Measurements from ENCODE around the gene ARF3. TPM values are rescaled to one million over a fixed set of nuclear protein-coding genes. Genes with fewer than 3 reads are reported as not detected.

The ARF3 gene
- total RNA-seq, 1 experiment from 2014 or later: 178 TPM

- in situ Hi-C loops (cut with HindIII; ENCODE audit: low pct_unique_long_range_greater_than_20kb, low sequenced_read_pairs): no loop called here
- DNase-seq (ENCODE audit: low read depth): no peak
Observed at GRCh38 chr12:48903363-48903981, 53.8 kb downstream of the ARF3 start.

GRCh38 chr12:48901278-48901677 lies 56.0 kb downstream of the ARF3 start:
- no peak for DNase-seq (ENCODE audit: low read depth)
- in situ Hi-C loops (cut with HindIII; ENCODE audit: low pct_unique_long_range_greater_than_20kb, low sequenced_read_pairs): no loop called here

GRCh38 chr12:48899651-48900050 lies 57.6 kb downstream of the ARF3 start:
- no peak for DNase-seq (ENCODE audit: low read depth)
- in situ Hi-C loops (cut with HindIII; ENCODE audit: low pct_unique_long_range_greater_than_20kb, low sequenced_read_pairs): no loop called here

GRCh38 chr12:48894271-48894670 lies 63.0 kb downstream of the ARF3 start:
- in situ Hi-C loops (cut with HindIII; ENCODE audit: low pct_unique_long_range_greater_than_20kb, low sequenced_read_pairs): no loop called here
- DNase-seq (ENCODE audit: low read depth): no peak

GRCh38 chr12:48890657-48891418 lies 66.4 kb downstream of the ARF3 start:
- in situ Hi-C loops (cut with HindIII; ENCODE audit: low pct_unique_long_range_greater_than_20kb, low sequenced_read_pairs): no loop called here

GRCh38 chr12:48889679-48890078 lies 67.6 kb downstream of the ARF3 start:
- DNase-seq (ENCODE audit: low read depth): no peak
- in situ Hi-C loops (cut with HindIII; ENCODE audit: low pct_unique_long_range_greater_than_20kb, low sequenced_read_pairs): no loop called here

More at GRCh38 chr12:48890657-48891418, 66.4 kb downstream of the ARF3 start:
- DNase-seq (ENCODE audit: low read depth): peak; percentile 61

Other genes starting within 250 kb of the ARF3 start
- 21.8 and 21.9 TPM in 2 replicates for gene CCNT1, start 240.8 kb downstream of the ARF3 start, total RNA-seq (2014; rRNA removed; shearing (Covaris generic); ENCODE audit: low replicate concordance)
- gene ADCY6, start 168.4 kb downstream of the ARF3 start, total RNA-seq (2014; rRNA removed; shearing (Covaris generic); ENCODE audit: low replicate concordance): 65.4 and 76.6 TPM in 2 replicates
- 27.9 and 32.8 TPM in 2 replicates for gene CACNB3, start 139.0 kb downstream of the ARF3 start, total RNA-seq (2014; rRNA removed; shearing (Covaris generic); ENCODE audit: low replicate concordance)
- gene DDX23, start 105.3 kb downstream of the ARF3 start, total RNA-seq (2014; rRNA removed; shearing (Covaris generic); ENCODE audit: low replicate concordance): 89.5 and 94.4 TPM in 2 replicates
- 0.57 and 0.96 TPM in 2 replicates for gene RND1, start 91.6 kb downstream of the ARF3 start, total RNA-seq (2014; rRNA removed; shearing (Covaris generic); ENCODE audit: low replicate concordance)
- gene FKBP11, start 32.0 kb downstream of the ARF3 start, total RNA-seq (2014; rRNA removed; shearing (Covaris generic); ENCODE audit: low replicate concordance): 20.0 and 31.6 TPM in 2 replicates
- gene WNT10B, start 14.2 kb upstream of the ARF3 start, total RNA-seq (2014; rRNA removed; shearing (Covaris generic); ENCODE audit: low replicate concordance): 1.1 TPM in 1 of 2 replicates, not detected in the other
- gene WNT1, start 20.8 kb upstream of the ARF3 start, total RNA-seq (2014; rRNA removed; shearing (Covaris generic); ENCODE audit: low replicate concordance): not detected in 2 replicates
- not detected in 2 replicates for gene DDN, start 41.9 kb upstream of the ARF3 start, total RNA-seq (2014; rRNA removed; shearing (Covaris generic); ENCODE audit: low replicate concordance)
- gene PRKAG1, start 61.3 kb upstream of the ARF3 start, total RNA-seq (2014; rRNA removed; shearing (Covaris generic); ENCODE audit: low replicate concordance): 107 and 124 TPM in 2 replicates
- gene KMT2D, start 103.3 kb upstream of the ARF3 start, total RNA-seq (2014; rRNA removed; shearing (Covaris generic); ENCODE audit: low replicate concordance): 10.7 and 15.2 TPM in 2 replicates
- 0.81 and 4.3 TPM in 2 replicates for gene RHEBL1, start 112.5 kb upstream of the ARF3 start, total RNA-seq (2014; rRNA removed; shearing (Covaris generic); ENCODE audit: low replicate concordance)
- gene DHH, start 137.3 kb upstream of the ARF3 start, total RNA-seq (2014; rRNA removed; shearing (Covaris generic); ENCODE audit: low replicate concordance): not detected in 2 replicates
- 9.3 and 66.5 TPM in 2 replicates for gene LMBR1L, start 153.4 kb upstream of the ARF3 start, total RNA-seq (2014; rRNA removed; shearing (Covaris generic); ENCODE audit: low replicate concordance)
- 3,617 and 4,414 TPM in 2 replicates for gene TUBA1B, start 173.9 kb upstream of the ARF3 start, total RNA-seq (2014; rRNA removed; shearing (Covaris generic); ENCODE audit: low replicate concordance)
- gene TUBA1A, start 231.6 kb upstream of the ARF3 start, total RNA-seq (2014; rRNA removed; shearing (Covaris generic); ENCODE audit: low replicate concordance): 595 and 654 TPM in 2 replicates